Measurements from ENCODE around the gene PLA2G4A.

- TF ChIP-seq CTCF (IDR thresholded peaks at IDR 0.05): no peak
- no peak for TF ChIP-seq EP300 (IDR thresholded peaks at IDR 0.05)
- no peak for TF ChIP-seq POLR2A (IDR thresholded peaks at IDR 0.05)
- peak in 2 of 4 donors; percentile 42 to 48 for TF ChIP-seq POLR2AphosphoS5 (IDR thresholded peaks at IDR 0.05)
Observed at GRCh38 chr1:186960861-186961260, 132.1 kb downstream of the PLA2G4A start.

Data from sigmoid colon (tissue), 4 donors.